Endometrium (tissue), 2 donors: ENCODE results near the gene PIAS1.
"Not testable (repeated sequence)": the region's sequence is repeated elsewhere in the genome, so short reads cannot be mapped to it uniquely, and the experiment has no call there.

Experiments
- FAIRE-seq: peaks from 2 replicates; lab custom pipeline; 2012; peaks lifted over from hg19 to GRCh38; lab: Jason Lieb, UNC
- donor health status: control.
- donor health status: control.

The PIAS1 gene

GRCh38 chr15:68114840-68115239, 60.7 kb downstream of the PIAS1 start:
- no peak for FAIRE-seq

DNA sequence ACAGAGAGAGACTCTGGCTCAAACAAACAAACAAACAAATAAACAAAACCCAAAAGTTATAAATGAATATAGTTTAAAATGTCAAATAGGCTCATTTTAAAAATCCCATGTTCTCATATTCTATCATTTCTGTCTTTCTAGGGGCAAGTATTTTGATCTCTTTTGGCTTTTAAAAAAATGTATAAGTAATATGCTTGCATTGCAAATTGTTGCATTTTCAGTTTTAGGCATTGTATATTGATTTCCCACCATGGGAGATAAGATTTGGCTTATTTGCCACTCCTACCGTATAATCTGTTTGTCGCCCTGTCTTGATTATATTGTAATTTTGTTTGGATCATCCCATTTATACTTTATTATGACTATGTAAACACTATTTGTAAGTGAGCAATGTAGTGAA, 70.6 kb downstream of the PIAS1 start:
- no peak for FAIRE-seq

- peak; percentile 94 for FAIRE-seq
Measured at GRCh38 chr15:68126396-68126795, 72.3 kb downstream of the PIAS1 start.

DNA sequence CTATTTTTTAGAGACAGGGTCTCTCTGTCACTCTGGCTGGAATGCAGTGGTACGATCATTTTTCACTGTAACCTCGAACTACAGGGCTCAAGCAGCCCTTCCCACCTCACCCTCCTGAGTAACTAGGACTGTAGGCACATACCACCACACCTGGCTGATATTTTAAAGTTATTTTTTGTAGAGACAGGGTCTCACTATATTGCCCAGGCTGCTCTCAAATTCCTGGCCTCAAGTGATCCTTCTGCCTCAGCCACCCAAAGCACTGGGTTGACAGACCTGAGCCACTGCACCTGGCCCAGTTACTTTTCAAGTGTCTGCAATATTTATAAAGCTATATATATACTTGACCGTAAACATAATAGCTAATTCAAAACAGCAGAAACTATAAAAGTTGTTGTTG, 75.0 kb downstream of the PIAS1 start:
- FAIRE-seq, result no peak

- FAIRE-seq, result no peak
Measured at GRCh38 chr15:68130851-68131250, 76.7 kb downstream of the PIAS1 start.

GRCh38 chr15:68137096-68137495, 83.0 kb downstream of the PIAS1 start:
- FAIRE-seq, result no peak

- no peak for FAIRE-seq
Measured at GRCh38 chr15:68143129-68143528, 89.0 kb downstream of the PIAS1 start.

GRCh38 chr15:68143785-68144184, 89.7 kb downstream of the PIAS1 start:
- no peak for FAIRE-seq

- peak; percentile 4 for FAIRE-seq
Measured at GRCh38 chr15:68145706-68146105, 91.6 kb downstream of the PIAS1 start.

GRCh38 chr15:68148039-68148438, 93.9 kb downstream of the PIAS1 start:
- no peak for FAIRE-seq

DNA sequence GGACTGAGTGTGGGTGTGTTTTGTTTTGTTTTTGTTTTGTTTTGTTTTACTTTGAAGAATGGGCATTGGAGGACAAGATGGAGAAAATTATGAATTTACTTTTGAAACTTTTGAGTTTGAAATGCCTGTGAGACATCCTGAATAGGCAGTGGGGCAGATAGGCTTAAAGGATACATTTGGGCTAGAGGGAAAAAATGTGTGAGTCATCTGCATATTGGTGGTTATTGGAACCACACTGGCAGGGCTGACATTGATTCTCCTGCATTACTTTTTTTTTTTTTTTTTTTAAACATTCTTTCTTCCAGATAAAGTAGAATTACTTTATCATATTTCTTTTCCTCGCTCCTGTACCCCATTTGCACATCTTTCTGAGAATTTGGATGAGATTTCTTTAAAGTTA, 94.9 kb downstream of the PIAS1 start:
- no peak for FAIRE-seq

DNA sequence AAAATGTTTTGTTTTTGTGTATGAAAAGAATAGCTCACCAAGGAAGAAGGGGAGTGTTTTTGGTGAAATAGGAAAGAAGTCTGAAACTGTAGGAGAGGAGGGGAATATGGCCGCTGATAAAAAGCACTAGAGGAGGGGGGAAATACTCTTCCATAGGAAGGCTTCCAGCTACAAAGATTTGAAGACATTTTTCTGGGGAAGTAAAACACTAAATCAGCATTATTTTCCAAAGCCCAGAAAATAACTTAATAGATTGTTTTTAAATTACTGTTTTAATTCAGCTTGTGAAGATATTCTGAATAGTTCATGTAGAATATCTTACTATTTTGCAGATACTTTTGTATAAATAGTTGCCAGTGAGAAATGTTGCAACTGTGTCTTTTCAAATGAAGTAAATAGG, 96.1 kb downstream of the PIAS1 start:
- FAIRE-seq, result no peak

- FAIRE-seq, result no peak
Measured at GRCh38 chr15:68151277-68151676, 97.2 kb downstream of the PIAS1 start.

- no peak for FAIRE-seq
Measured at GRCh38 chr15:68152342-68152741, 98.2 kb downstream of the PIAS1 start.

GRCh38 chr15:68154923-68155559, 100.9 kb downstream of the PIAS1 start:
- FAIRE-seq, result peak; percentile 88

DNA sequence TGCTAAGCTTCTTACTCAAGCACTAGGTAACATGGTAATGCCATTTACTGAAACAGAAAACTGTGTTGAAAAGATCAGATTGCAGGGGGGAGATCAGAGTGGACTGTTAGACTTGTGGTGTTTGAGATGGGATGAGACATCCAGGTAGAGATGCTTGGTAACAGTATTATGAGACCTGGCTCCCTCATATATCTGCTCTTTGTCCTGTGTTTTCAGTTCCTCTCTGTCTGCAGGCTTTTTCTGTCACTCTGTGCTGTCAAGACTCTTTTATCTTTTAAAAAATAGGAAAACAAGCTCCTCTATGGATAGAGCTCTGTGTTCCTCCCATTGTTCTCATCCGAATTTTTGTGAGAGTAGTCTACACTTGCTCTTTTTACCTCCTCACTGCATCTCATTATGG, 103.0 kb downstream of the PIAS1 start:
- FAIRE-seq, result no peak

DNA sequence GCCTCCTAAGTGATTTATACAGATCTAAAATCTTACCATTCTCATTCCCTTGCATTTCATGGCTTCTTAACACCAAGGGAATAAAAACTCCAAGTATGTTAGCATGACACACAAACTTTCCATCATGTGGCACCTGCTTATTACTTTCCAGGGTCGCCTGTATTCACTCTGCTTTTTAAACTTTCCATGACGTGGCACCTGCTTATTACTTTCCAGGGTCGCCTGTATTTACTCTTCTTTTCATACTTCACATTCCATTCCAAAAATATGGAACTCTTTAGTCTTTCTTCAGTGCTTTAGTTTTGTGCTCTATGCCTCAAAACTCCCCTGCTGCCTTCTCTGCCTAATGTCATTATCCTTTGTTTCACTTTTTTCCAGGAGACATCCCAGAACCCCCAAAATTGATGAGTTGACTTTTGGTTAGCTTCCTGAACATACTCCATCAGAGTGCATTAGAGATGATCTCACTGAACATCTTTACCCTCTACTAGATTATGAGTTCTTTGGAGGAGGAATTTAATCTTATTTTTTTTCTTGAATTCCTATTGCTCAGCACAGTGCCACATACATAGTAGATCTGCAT, 104.0 kb downstream of the PIAS1 start:
- FAIRE-seq, result no peak

DNA sequence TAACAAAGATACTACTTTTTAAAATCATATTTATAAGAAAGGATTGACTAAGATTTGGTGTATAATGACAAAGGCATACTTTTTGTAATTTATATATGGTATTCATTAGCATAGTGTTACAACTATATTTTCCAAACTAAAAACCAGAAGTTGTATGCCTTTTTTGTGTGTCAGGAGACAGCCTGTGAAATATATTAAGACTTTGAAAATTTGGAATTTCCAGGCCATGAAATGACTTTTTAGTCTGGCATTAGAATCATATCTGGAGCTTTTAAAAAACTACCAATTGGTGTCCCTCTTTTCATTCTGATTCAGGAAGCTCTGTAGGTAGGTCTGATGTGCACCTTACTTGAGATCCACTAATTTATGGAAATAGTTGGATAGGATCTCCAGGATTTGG, 109.1 kb downstream of the PIAS1 start:
- FAIRE-seq, result no peak

DNA sequence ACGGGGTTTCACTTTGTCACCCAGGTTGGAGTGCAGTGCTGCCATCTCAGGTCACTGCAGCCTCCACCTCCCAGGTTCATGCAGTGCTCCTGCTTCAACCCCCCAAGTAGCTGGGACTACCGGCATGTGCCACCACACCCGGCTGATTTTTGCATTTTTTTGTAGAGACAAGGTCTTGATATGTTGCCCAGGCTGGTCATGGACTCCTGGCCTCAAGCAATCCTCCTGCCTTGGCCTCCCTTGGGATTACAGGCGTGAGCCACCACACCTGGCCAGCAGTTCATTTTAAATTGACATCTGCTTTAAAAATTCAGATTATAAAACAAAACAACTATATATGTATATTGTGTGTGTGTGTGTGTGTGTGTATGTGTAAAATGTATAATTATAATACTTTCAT, 112.7 kb downstream of the PIAS1 start:
- no peak for FAIRE-seq

DNA sequence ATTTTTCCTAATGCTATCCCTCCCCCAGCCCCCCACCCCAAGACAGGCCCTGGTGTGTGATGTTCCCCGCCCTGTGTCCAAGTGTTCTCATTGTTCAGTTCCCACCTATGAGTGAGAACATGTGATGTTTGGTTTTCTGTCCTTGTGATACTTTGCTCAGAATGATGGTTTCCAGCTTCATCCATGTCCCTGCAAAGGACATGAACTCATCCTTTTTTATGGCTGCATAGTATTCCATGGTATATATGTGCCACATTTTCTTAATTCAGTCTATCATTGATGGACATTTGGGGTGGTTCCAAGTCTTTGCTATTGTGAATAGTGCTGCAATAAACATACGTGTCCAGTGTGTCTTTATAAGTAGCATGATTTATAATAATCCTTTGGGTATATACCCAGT, 117.9 kb downstream of the PIAS1 start:
- not testable (repeated sequence) for FAIRE-seq

DNA sequence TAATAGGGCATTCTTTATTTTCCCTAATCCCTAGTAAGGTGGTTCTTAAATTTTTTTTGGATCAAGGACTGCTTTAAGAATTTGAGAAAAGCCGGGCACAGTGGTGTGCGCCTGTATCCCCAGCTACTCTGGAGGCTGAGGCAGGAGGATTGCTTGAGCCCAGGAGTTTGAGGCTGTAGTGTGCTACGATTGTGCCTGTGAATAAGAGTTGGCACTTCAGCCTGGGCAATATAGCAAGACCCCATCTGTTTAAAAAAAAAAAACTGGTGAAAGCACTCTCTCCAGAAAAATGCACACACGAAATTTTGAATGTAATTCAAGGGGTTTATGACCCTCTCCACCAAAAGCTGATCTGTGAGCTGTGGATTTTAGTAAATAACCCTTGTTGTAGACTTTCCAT, 119.0 kb downstream of the PIAS1 start:
- no peak for FAIRE-seq

DNA sequence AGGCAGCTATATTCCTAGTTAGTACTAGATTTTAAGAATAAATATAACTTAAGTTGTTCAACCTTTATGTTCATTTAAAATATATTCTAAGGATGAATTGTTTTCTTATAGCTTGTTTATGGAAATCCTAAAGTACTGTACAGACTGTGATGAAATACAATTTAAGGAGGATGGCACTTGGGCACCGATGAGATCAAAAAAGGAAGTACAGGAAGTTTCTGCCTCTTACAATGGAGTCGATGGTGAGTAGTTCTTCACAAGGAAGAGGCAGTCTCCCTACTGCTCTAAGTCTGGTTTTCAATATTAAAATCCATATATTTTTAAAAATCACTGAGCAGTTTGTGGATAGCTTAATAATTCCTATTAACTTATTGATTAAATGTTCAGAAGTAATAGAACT, 121.4 kb downstream of the PIAS1 start:
- FAIRE-seq, result no peak

- FAIRE-seq, result no peak
Measured at GRCh38 chr15:68176601-68177000, 122.5 kb downstream of the PIAS1 start.

- no peak for FAIRE-seq
Measured at GRCh38 chr15:68177742-68178141, 123.6 kb downstream of the PIAS1 start.
